A549 (cell line): ENCODE measurements around the gene FGF14. TPM values are rescaled to one million over a fixed set of nuclear protein-coding genes. Genes with fewer than 3 reads are reported as not detected.
A peak's percentile ranks its signal among the peaks of the same experiment; 100 is the strongest.

Experiments
- ATAC-seq, 2 experiments: fragments of 200-7000 bp in 1 of 2; fragments of >200 bp in 1 of 2; cut with Nextera tagmentation in 1 of 2; cut with Tn5 transposase in 1 of 2; 3 replicates each; pipeline versions ENCODE4 v1.8.0 to v1.9.1; 2018 to 2020; ENCODE audit warnings: mild to moderate bottlenecking in 1 of 2, moderate library complexity in 1 of 2
- CTCF ChIA-PET: fragments of 300-600 bp; sonication (Branson Sonifier 250); formaldehyde crosslinking; extraction: SDS; loops from one replicate; lab custom pipeline; 2021; ENCODE audit warnings: antibody characterized with exemption, inconsistent platforms; lab: Yijun Ruan, JAX
- POLR2A ChIA-PET: fragments of 350-600 bp; formaldehyde crosslinking; extraction: SDS; loops from one replicate; lab custom pipeline; 2021; ENCODE audit warnings: antibody characterized with exemption, inconsistent platforms; lab: Yijun Ruan, JAX
- DNase-seq, 2 experiments: peaks; one replicate each; pipeline versions ENCODE4 v3.0.0 to v3.0.0-alpha.2; 2011 to 2016; ENCODE audit warnings: low read depth in 1 of 2, low spot score in 1 of 2
- FAIRE-seq: peaks from 2 replicates; lab custom pipeline; 2011; peaks lifted over from hg19 to GRCh38; lab: Jason Lieb, UNC
- H3K27ac ChIP-seq, 2 experiments: fragments of >200 bp; sonication (Bioruptor Twin); formaldehyde crosslinking; 3 replicates each; pipeline ENCODE4 v1.5.1; 2016 to 2017
- H3K4me1 ChIP-seq: fragments of >200 bp; sonication (Bioruptor Twin); formaldehyde crosslinking; 3 replicates; pipeline ENCODE4 v1.6.1; 2016
- H3K4me2 ChIP-seq: fragments of >200 bp; sonication (Bioruptor Twin); formaldehyde crosslinking; 3 replicates; pipeline ENCODE4 v1.6.1; 2016
- H3K4me3 ChIP-seq: fragments of >200 bp; sonication (Bioruptor Twin); formaldehyde crosslinking; 3 replicates; pipeline ENCODE4 v1.5.1; 2016
- H3K9me3 ChIP-seq: fragments of >200 bp; sonication (Bioruptor Twin); formaldehyde crosslinking; 3 replicates; pipeline ENCODE4 v1.6.1; 2016
- CBX8 ChIP-seq: fragments of 200-600 bp; sonication (generic); IDR thresholded peaks from 2 replicates; pipeline ENCODE4 v1.6.1; 2016
- ESRRA ChIP-seq: fragments of 150-350 bp; IDR thresholded peaks from 2 replicates; pipeline ENCODE4 v1.6.1; 2014; ENCODE audit warnings: mild to moderate bottlenecking, low read length, borderline replicate concordance
- FOSB ChIP-seq: fragments of 250-450 bp; sonication (Bioruptor Pico); IDR thresholded peaks from 2 replicates; pipeline ENCODE4 v1.5.0; 2020; ENCODE audit warnings: mild to moderate bottlenecking, moderate library complexity
- HDAC2 ChIP-seq: fragments of 200-600 bp; sonication (generic); IDR thresholded peaks from 2 replicates; pipeline ENCODE4 v1.6.1; 2016
- HEYL ChIP-seq: fragments of 250-450 bp; sonication (Bioruptor Pico); IDR thresholded peaks from 2 replicates; pipeline ENCODE4 v1.8.0; 2021; ENCODE audit warnings: mild to moderate bottlenecking, moderate library complexity
- KDM1A ChIP-seq: fragments of 200-600 bp; sonication (generic); IDR thresholded peaks from 2 replicates; pipeline ENCODE4 v1.6.1; 2016; ENCODE audit warnings: low read depth, mild to moderate bottlenecking
- KDM5A ChIP-seq: fragments of 200-600 bp; sonication (generic); IDR thresholded peaks from 2 replicates; pipeline ENCODE4 v1.6.1; 2016; ENCODE audit warnings: antibody characterized with exemption, mild to moderate bottlenecking
- MYC ChIP-seq: IDR thresholded peaks from 2 replicates; pipeline ENCODE4 v1.6.1; 2012; ENCODE audit warnings: mild to moderate bottlenecking, inconsistent platforms, low read length, improper control_type of control experiment, borderline replicate concordance
- PHF8 ChIP-seq: fragments of 200-600 bp; sonication (generic); IDR thresholded peaks from 2 replicates; pipeline ENCODE4 v1.6.1; 2016; ENCODE audit warnings: low read depth, mild to moderate bottlenecking, antibody characterized with exemption, moderate library complexity, borderline replicate concordance
- RAD21 ChIP-seq, 2 experiments: fragments of >200 bp in 1 of 2; sonication (Bioruptor Twin) in 1 of 2; formaldehyde crosslinking in 1 of 2; IDR thresholded peaks in 1 of 2; conservative IDR thresholded peaks in 1 of 2; 2 replicates in 1 of 2; 3 replicates in 1 of 2; pipeline ENCODE4 v1.6.1; 2012 to 2018; ENCODE audit warnings: inconsistent platforms in 1 of 2
- SMC3 ChIP-seq: fragments of >200 bp; sonication (Bioruptor Twin); formaldehyde crosslinking; IDR thresholded peaks from 3 replicates; pipeline ENCODE4 v1.6.1; 2018; ENCODE audit warnings: inconsistent platforms
- TP53 ChIP-seq: fragments of 250-450 bp; sonication (Bioruptor Pico); IDR thresholded peaks from 2 replicates; pipeline ENCODE4 v1.5.0; 2021; ENCODE audit warnings: mild to moderate bottlenecking, moderate library complexity
- ZC3H11A ChIP-seq: fragments of 450-650 bp; IDR thresholded peaks from 2 replicates; pipeline ENCODE4 v1.6.1; 2014; ENCODE audit warnings: antibody characterized with exemption, mild to moderate bottlenecking
- WGBS: methylation state at CpG from one replicate; pipeline ENCODE4 v1.1.6; 2017; ENCODE audit errors: missing lambda C conversion rate; 5-methylcytosine and 5-hydroxymethylcytosine counted together
- polyA plus RNA-seq, 4 experiments: library from polyadenylated mRNA; depleted of rRNA in 3 of 4; stranded (reverse); fragments of >200 nt; fragmentation: RNase III in 1 of 4; extraction: RNeasy Plus Mini Kit Qiagen cat#74134 plus additional on column Dnase treatment in 1 of 4; gene quantifications; 2 replicates in 3 of 4; 3 replicates in 1 of 4; pipeline ENCODE4 v1.2.3, GENCODE V29; 2011 to 2017
- TF ChIP-seq, protein P1 (sequence below): fragments of >200 bp; sonication (Bioruptor Twin); formaldehyde crosslinking; IDR thresholded peaks from 3 replicates; pipeline ENCODE4 v1.6.1; 2016
- TF ChIP-seq, protein P2 (sequence below): IDR thresholded peaks from 2 replicates; pipeline ENCODE4 v1.6.1; 2012
- TF ChIP-seq, protein P3 (sequence below): fragments of 450-650 bp; IDR thresholded peaks from 2 replicates; pipeline ENCODE4 v1.6.1; 2014; ENCODE audit warnings: antibody characterized with exemption
- TF ChIP-seq, protein P4 (sequence below): fragments of 250-450 bp; sonication (Bioruptor Pico); IDR thresholded peaks from 2 replicates; pipeline ENCODE4 v1.5.0; 2020; ENCODE audit warnings: low read depth, mild to moderate bottlenecking, moderate library complexity
- TF ChIP-seq, protein P5 (sequence below): IDR thresholded peaks from 2 replicates; pipeline ENCODE4 v1.6.1; 2012
- TF ChIP-seq, protein P6 (sequence below): fragments of 200-600 bp; sonication (generic); IDR thresholded peaks from 2 replicates; pipeline ENCODE4 v1.6.1; 2016; ENCODE audit warnings: antibody characterized with exemption, mild to moderate bottlenecking, moderate library complexity

Gene FGF14
- polyA plus RNA-seq, 2 of the 4 experiments (the other 2 are of a cell fraction) = not detected

DNA sequence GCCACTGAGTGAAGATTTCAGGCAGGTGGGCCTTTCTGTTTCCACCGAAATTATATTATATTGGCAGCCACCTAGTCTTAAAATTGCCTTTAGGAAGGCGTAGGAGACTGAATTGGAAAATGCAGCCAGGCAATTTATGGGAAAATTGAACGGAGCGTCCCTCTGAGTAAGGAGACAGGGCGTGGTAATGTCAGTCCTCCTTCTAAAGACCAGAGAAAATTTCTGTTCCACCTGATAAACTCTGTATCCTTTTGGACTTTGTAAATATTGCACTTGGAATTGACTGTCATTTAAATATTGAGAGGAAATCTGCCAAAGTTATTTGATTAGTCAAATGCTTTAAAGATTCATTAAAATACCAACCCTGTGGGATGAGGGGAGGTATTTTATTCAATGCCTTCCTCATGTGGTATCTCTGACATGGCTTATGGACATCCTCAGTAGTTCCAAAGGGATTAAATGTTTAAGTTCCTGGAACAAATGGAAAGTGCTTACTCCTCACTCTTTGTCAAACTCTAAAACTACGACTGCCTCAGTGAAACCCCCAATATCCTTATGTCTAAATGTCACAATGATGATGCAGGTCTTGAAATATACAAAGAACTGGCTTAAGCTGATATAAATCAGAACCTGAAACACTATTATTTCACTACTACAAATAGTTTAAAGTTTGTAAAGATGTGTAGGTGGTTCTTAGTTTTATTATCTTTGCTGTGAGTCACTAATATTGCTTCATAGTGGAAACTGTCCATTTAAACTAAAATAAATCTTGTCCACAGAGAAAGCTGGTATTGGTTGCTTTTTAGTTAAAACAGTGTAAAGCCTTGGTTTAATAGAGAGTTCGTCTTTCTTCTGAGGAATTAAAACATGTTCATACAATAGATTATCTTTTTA, 203.2 kb downstream of the FGF14 start:
- Histone ChIP-seq H3K4me3 (no peak overlapping the region), H3K9me3 (no peaks in the 10 kb centered on the region), H3K4me2 (no peak overlapping the region), H3K4me1 (no peaks in the 10 kb centered on the region), H3K27ac (no peak overlapping the region)
- ChIA-PET POLR2A (no interaction called here), CTCF (no interaction called here)
- FAIRE-seq (no peak), ATAC-seq (no peak), DNase-seq (no peak)
- no peak for TF ChIP-seq SMC3
- no peak for TF ChIP-seq PHF8
- TF ChIP-seq FOSB = no peak
- no peak for TF ChIP-seq HDAC2
- no peak for TF ChIP-seq KDM5A
- TF ChIP-seq TP53 (CRISPR knock-in tag) = no peak
- no peak for TF ChIP-seq ZC3H11A
- TF ChIP-seq, protein P1, sequence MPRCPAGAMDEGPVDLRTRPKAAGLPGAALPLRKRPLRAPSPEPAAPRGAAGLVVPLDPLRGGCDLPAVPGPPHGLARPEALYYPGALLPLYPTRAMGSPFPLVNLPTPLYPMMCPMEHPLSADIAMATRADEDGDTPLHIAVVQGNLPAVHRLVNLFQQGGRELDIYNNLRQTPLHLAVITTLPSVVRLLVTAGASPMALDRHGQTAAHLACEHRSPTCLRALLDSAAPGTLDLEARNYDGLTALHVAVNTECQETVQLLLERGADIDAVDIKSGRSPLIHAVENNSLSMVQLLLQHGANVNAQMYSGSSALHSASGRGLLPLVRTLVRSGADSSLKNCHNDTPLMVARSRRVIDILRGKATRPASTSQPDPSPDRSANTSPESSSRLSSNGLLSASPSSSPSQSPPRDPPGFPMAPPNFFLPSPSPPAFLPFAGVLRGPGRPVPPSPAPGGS = no peak
- no peak for TF ChIP-seq ESRRA
- TF ChIP-seq, protein P2, sequence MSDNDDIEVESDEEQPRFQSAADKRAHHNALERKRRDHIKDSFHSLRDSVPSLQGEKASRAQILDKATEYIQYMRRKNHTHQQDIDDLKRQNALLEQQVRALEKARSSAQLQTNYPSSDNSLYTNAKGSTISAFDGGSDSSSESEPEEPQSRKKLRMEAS = no peak
- TF ChIP-seq, protein P3, sequence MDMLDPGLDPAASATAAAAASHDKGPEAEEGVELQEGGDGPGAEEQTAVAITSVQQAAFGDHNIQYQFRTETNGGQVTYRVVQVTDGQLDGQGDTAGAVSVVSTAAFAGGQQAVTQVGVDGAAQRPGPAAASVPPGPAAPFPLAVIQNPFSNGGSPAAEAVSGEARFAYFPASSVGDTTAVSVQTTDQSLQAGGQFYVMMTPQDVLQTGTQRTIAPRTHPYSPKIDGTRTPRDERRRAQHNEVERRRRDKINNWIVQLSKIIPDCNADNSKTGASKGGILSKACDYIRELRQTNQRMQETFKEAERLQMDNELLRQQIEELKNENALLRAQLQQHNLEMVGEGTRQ = no peak
- no peak for TF ChIP-seq KDM1A
- TF ChIP-seq MYC = no peak
- no peak for TF ChIP-seq HEYL (CRISPR knock-in tag)
- TF ChIP-seq CBX8 = no peak
- WGBS = 18% methylated on average over 7 of the region's 7 CpGs

DNA sequence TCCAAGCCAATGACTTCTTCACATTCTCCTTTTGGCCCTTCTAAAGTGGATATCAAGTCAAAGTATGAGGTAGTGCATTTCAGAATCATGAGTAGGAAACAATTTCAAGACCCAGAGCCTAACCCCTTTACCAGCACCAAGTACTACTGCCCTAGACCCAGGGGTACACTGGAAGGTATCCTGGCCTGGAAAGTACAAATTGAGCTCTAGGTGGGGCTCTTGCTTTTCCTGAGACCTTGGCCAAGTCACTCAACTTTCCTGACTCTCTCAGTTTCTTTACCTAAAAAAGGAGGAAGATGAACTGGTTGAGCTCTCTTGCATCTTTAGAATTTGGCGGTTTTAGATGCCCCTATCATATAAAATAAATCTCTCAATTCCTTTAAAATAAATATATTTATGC, 204.7 kb downstream of the FGF14 start:
- H3K9me3 ChIP-seq = no peaks in the 10 kb centered on the region
- ATAC-seq = peak in 1 of 2 experiments; percentile 52; a peak in 1 of 6 replicates
- peak in 1 of 2 experiments; percentile 9 for DNase-seq
- no peak for FAIRE-seq
- H3K27ac ChIP-seq = no peak overlapping the region
- 3% methylated on average over 1 of the region's 1 CpG for WGBS
- ChIA-PET CTCF (no interaction called here), POLR2A (no interaction called here)
- TF ChIP-seq RAD21 (conservative IDR thresholded peaks at IDR 0.05 in 1 of 2, IDR thresholded peaks at IDR 0.05 in 1 of 2) (peak; percentile 16 to 51; a peak in 2 of 5 replicates), KDM1A (no peak)
- H3K4me1 ChIP-seq = no peaks in the 10 kb centered on the region
- no peak overlapping the region for H3K4me2 ChIP-seq
- H3K4me3 ChIP-seq = no peak overlapping the region

DNA sequence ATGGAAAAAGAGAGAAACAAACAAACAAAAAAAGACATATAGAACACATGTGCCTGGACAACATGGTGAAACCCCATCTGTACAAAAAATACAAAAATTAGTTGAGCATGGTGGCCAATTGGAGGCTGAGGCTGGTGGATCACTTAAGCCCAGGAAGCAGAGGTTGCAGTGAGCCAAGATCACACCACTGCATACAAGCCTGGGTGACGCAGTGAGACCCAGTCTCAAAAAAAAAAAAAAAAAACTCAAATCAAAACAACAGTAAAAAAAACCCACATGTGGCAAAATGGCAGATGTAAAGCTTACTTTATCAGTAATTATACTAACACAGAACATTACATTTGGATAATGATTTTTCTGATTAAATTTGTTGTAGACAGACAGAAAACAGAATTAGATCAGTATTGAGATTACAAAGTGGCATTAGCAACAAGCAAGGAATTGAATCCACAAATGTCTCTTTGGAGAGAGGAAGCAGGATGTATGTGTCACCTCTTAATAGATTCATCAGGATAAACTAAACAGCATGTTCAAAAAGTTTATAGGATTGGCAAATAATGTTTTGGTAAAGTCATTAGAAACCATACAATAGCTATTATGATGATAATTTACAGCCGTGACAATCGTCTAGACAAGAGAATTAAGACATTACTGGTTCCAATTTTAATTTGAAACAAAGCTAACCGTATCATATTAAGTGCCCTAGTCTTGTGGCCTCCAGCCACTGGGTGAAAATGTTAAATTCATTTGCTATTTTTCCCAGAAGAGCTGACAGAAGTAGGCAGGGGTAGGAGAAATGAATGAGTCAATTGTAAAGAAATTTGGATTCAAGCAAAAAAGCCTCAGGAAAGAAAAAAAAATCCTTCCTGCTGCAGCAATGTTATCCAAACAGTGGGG, 206.0 kb downstream of the FGF14 start:
- Histone ChIP-seq H3K4me3 (no peak overlapping the region), H3K27ac (no peak overlapping the region), H3K9me3 (no peaks in the 10 kb centered on the region), H3K4me2 (no peak overlapping the region), H3K4me1 (no peaks in the 10 kb centered on the region)
- 4% methylated on average over 4 of the region's 4 CpGs for WGBS
- FAIRE-seq (no peak), DNase-seq (no peak), ATAC-seq (no peak)
- ChIA-PET POLR2A (no interaction called here), CTCF (interaction anchor here (0.6 kb wide), 2 partner anchors 202 to 1340 kb away, joined by 3 to 5 read pairs; no protein-coding TSS in a partner anchor)
- TF ChIP-seq, protein P4, sequence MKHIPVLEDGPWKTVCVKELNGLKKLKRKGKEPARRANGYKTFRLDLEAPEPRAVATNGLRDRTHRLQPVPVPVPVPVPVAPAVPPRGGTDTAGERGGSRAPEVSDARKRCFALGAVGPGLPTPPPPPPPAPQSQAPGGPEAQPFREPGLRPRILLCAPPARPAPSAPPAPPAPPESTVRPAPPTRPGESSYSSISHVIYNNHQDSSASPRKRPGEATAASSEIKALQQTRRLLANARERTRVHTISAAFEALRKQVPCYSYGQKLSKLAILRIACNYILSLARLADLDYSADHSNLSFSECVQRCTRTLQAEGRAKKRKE (CRISPR knock-in tag) = no peak
- TF ChIP-seq, protein P5, sequence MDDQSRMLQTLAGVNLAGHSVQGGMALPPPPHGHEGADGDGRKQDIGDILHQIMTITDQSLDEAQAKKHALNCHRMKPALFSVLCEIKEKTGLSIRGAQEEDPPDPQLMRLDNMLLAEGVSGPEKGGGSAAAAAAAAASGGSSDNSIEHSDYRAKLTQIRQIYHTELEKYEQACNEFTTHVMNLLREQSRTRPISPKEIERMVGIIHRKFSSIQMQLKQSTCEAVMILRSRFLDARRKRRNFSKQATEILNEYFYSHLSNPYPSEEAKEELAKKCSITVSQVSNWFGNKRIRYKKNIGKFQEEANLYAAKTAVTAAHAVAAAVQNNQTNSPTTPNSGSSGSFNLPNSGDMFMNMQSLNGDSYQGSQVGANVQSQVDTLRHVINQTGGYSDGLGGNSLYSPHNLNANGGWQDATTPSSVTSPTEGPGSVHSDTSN = no peak
- TF ChIP-seq, protein P6, sequence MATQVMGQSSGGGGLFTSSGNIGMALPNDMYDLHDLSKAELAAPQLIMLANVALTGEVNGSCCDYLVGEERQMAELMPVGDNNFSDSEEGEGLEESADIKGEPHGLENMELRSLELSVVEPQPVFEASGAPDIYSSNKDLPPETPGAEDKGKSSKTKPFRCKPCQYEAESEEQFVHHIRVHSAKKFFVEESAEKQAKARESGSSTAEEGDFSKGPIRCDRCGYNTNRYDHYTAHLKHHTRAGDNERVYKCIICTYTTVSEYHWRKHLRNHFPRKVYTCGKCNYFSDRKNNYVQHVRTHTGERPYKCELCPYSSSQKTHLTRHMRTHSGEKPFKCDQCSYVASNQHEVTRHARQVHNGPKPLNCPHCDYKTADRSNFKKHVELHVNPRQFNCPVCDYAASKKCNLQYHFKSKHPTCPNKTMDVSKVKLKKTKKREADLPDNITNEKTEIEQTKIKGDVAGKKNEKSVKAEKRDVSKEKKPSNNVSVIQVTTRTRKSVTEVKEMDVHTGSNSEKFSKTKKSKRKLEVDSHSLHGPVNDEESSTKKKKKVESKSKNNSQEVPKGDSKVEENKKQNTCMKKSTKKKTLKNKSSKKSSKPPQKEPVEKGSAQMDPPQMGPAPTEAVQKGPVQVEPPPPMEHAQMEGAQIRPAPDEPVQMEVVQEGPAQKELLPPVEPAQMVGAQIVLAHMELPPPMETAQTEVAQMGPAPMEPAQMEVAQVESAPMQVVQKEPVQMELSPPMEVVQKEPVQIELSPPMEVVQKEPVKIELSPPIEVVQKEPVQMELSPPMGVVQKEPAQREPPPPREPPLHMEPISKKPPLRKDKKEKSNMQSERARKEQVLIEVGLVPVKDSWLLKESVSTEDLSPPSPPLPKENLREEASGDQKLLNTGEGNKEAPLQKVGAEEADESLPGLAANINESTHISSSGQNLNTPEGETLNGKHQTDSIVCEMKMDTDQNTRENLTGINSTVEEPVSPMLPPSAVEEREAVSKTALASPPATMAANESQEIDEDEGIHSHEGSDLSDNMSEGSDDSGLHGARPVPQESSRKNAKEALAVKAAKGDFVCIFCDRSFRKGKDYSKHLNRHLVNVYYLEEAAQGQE = no peak
